Activated CD4-positive, alpha-beta T cell treated with anti-CD3 and anti-CD28 coated beads for 48 hours (primary cell): Measurements from ENCODE around the gene RER1.

Experiments used
- DNase-seq: peaks from one replicate; pipeline ENCODE4 v3.0.0-alpha.2; 2020

The RER1 gene

GRCh38 chr1:2408859-2409276 is 17.2 kb downstream of the RER1 start:
- DNase-seq = no peak

DNA sequence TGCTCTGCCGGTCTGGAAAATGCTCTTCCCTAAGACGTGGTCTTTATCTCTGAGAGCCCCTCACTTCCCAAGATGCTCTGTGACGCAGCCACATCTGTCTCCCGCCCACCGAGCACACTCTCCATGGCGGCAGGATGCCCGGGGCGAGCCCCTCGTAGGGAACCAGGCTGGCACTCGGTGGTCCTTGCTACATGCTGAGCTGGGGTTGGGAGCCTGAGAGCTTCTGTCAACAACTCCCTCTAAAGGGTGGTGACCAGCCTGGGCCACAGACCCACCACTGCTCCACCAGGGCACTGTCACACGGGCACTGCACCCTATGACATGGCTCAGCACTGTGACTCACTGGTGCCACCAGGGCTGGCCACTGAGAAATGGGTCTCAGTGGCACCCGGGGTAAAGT is 18.1 kb downstream of the RER1 start:
- no peak for DNase-seq

DNA sequence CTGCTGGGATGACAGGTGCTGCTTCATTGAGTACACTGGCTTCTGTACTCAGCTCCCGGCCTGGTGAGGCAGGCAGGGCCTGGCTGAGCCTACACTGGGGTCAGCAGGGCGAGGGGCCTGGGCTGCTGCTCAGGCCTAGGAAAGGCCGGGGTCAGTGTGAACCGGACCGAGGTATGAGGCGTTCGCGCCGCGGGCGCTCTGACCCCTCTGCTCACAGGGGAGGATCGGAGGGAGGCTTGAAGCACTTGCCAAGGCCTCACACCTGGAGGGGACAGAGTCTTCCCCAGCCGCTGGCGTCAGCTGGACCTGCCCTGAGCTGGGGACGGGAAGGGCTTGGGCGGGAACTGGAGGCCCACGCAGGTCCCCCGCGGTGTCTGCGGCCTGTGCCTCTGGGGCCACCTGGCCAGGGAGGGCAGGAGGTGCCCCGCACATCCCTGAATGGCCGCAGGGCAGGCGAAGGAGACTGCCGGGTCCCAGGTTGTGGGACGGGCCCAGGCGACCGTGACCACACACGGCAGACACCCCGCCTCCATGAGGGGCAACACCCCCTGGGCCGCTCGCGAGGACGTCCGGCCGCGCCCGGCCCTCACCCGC is 20.3 kb downstream of the RER1 start:
- no peak for DNase-seq

- peak; percentile 100 for DNase-seq
Observed at GRCh38 chr1:2412395-2412772, 20.7 kb downstream of the RER1 start, which contains the start of gene PEX10. Gene PEX10 (minus strand): TSS chr1:2412564. CDS start chr1:2412502, 62 bp downstream.

DNA sequence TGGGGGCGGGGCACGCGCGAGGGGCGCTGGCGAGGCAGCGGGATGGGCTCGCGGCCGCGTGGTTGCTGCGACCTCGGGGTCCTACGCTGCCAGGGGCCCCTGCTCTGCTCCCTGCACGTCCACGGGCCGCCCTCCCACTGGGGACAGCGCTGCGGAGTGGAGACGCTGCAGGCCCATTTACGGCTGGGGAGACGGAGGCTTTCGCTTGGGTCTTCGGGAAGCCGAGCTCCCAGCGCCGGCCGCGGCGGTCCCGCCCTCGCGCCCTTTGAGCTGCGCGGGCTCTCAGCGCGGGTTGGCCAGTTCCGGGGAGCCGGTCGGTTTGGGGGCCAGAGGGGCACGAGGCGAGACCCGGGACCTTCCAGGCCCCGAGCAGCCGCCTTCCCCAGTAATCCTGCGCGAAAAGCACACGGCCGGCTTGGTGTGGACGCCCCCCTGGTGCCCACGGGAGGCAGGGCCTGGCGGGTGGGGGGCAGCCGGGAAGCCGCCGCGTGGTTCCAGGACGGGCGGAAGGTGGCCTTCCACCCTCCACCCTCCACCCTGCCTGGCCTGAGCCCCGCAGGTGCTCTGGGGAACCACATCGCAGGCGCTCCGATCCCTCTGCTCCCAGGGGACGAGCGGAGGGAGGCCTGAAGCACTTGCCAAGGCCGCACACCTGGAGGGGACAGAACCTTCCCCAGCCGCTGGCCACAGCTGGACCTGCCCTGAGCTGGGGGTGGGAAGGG is 21.3 kb downstream of the RER1 start:
- DNase-seq = no peak

DNA sequence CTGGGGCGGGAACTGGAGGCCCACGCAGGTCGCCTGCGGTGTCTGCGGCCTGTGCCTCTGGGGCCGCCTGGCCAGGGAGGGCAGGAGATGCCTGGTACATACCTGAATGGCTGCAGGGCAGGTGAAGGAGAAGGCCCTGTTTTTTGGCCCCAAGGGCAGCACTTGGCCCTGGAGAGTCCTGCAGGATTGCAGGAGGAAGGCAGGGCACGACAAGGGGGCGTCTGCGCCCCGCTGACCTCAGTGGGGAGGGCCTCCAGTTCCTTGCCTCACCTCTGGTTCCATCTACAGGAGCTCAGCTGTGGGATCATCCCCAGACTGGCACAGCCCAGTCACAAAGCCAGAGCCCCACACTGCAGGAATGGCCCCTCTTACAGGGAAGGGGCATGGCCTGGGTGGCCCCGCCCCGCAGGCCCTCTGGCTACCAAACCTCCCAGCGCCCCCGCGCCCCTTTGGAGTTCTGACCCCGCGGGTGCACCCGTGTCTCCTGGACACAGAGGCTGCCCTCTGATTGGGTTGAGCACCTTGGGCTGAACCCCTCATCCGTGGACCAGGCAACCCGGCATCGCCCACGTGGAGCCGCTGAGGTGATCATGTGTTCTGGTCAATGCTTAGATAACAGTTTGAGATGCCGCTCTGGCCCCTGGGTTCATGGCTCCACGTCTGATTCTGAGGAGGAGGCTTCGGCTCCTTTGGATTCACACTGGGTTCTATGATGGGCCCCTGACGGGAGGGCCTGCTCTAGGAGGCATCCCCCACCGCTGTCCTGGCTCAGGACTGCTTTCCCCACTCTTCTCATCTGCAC is 22.1 kb downstream of the RER1 start:
- peak; percentile 35 for DNase-seq

DNA sequence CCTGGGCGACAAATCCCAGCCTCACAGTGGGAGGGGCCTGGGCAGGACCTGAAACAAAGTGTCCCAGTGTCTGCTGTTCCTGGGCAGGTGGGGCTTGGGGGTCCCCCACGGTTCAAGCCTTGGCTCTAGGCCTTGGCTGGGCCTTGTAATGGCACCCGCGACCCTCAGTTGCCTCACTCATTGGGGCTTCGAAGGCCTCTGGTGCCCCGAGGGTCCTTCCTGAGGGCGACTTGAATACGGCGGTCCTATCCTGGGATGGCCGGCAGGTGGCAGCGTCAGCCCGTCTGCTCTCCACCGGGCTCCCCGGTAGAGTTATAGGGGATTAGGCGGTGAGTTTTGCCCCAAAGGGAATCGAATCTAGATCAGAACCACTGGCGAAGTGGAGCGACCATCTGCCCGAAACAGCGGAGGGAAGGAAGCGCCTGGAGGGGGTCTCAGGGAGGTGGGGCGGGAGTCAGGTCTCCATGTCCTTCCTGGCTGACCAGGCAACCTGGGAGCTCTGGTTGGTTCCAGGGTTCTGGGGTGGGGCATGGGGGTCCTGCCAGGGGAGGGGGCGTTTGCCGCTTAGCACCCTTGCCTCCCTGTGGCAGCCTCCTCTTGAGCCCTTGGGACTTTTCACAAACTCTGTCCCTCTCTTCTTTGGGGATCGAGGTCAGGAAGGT is 22.8 kb downstream of the RER1 start:
- peak; percentile 88 for DNase-seq

DNA sequence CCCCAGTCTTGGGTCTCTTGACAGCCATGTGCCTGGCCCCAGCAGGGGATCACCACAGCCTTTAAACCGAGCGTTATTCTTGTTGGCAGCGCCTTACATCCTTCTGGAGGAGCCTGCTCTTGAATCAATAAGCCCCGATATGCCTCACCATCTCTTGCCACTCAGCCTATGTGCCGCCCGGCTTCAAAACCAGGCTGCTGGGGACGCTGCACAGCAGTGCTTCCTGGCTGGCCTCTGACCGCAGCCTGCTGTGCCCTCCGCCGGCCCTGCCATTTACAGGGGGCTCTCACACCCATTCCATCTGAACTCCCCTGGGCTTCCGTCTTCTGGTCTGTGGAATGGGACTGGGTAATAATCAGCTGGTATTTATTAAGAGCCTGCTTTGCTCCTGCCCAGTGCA is 23.7 kb downstream of the RER1 start:
- no peak for DNase-seq

DNA sequence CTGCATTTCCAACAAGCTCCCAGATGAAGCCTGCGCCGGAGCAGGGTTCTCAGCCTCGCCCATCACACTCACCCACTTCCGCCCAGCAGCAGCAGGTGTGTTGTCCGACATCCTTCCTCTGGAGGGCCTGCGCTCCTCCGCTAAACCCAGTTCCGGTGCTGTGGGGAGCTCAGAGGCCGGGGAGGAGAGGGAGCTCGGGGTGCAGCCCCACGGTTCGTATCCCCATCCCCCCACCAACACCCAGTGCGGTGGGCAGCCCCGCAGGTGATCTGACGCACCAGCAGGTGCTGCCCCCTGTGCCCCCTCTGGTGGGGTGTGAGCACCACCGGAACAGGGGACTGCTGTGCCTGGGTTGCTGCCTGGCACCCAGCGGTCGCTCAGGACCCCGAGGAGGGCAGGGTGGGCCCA is 24.2 kb downstream of the RER1 start:
- DNase-seq = peak; percentile 61

GRCh38 chr1:2416403-2416802 is 24.8 kb downstream of the RER1 start:
- peak; percentile 39 for DNase-seq

- DNase-seq = no peak
Observed at GRCh38 chr1:2417083-2417832, 25.6 kb downstream of the RER1 start.

- no peak for DNase-seq
Observed at GRCh38 chr1:2417833-2418225, 26.2 kb downstream of the RER1 start.

GRCh38 chr1:2418791-2419320 is 27.2 kb downstream of the RER1 start:
- no peak for DNase-seq

DNA sequence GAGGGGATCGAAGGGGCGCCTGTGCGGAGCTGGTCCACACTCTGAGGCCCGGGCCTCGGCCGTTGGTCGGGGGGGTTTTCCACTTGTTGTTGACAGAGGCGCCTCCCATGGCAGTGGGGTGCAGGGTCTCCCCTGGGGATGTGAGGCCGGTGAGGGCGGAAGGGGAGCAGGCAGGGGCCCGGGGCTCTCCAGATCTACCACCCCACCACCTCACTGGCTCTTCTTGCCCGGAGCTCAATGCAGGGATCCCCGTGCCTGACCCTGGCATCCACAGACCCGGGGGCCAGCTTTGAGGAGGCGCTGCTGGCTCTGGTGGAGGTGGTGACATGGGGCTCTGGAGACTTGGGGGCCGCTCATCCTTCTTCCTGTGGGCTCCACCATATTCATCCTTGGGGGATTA is 27.8 kb downstream of the RER1 start:
- no peak for DNase-seq

- DNase-seq = no peak
Observed at GRCh38 chr1:2422523-2422922, 30.9 kb downstream of the RER1 start.

- no peak for DNase-seq
Observed at GRCh38 chr1:2425892-2426291, 34.3 kb downstream of the RER1 start.

- no peak for DNase-seq
Observed at GRCh38 chr1:2426540-2426939, 34.9 kb downstream of the RER1 start.

DNA sequence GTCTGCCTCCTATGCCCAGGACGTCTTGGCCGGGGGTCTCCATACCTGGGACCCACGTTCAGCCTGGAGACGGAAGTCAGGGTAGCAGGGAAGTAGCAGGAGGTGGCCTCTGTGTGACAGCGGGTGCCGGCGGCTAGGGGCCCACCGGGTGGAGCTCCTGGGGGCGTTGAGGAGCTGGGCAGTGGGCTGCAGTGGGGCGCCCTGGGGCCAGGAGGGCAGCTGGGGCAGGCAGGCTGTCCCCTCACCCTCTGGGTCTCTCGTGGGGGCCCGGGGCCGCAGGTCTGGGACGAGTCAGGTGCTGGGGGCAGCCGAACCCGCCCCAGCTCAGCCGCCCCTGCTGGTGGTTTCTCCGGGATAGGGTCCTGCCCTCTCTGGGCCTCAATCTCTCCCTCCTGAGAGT is 35.4 kb downstream of the RER1 start:
- no peak for DNase-seq

DNA sequence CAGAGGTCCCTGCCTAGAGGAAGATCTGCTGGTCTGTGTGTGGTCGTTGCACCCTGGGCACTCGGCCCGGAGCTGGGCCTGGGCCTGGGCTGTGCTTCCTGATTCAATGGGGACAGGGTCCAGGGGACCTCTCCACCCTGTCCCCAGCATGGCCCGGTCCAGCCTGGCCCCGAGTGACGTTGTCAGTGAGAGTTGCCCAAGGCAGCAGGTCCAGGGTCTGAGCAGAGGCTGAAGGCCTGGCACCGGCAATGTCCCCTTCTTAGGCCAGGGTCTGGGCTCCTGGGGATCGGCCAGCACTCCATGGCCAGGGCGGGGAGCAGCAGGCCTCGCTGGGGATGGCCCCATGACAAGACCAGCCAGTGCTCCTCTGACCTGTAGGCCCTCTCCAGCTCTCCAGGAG is 36.3 kb downstream of the RER1 start:
- no peak for DNase-seq

DNA sequence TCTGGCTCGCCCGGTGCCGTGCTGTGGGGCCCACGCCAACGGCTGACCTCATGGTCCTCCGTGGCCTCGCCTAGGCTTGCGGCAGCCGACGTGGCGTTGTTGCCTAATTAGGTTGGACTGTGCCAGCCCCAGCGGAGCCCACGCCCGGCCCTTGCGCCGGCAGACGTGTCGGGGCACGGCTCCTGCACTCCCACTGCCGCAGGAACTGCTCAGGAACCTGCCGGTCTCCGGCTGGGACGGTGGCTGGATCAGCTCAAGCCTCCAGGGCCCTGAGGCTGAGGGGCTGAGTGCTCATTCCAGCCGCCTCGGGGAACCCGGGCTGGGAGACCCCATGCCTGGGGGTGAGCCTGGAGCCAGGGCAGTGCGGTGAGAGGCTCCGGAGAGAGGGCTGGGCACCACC is 36.8 kb downstream of the RER1 start:
- no peak for DNase-seq

DNA sequence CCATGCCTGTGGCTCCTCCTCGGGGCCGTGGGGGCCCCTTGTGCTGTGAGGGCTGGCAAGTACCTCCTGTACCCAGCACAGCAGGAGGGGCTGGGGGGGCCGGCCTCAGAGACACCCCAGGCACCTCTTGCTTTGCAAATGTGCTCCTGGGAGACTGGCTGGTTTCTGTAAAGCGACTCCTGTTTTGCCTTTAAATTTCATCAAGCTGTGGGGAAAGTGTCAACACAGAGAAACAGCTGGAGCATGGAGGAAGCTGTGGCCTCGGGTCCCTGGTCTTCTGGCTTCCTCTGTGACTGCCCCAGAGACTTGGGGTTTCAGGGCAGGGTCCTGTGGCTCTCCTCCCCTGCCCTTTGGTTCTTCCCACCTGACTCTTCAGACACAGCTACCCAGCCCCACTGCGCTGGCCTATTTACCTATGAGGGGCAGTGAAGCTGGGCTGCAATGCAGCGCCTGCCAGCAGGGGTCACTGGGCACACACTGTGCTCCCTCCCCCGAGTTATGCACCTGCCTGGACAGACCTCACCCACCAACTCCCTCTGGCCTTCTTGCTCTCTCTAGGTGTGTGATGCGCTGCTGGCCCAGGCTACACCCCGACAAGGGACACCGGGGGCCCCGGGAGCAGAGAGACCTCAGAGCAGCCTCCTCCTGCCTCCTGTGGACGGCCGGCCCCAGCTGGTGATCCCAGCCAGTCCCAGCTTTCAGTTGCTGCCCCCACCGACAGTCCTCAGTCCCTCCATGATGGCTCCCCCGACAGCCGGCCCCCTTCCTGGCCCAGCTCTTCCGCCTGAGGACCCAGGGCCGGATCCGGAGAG is 38.3 kb downstream of the RER1 start:
- DNase-seq = peak; percentile 57

DNA sequence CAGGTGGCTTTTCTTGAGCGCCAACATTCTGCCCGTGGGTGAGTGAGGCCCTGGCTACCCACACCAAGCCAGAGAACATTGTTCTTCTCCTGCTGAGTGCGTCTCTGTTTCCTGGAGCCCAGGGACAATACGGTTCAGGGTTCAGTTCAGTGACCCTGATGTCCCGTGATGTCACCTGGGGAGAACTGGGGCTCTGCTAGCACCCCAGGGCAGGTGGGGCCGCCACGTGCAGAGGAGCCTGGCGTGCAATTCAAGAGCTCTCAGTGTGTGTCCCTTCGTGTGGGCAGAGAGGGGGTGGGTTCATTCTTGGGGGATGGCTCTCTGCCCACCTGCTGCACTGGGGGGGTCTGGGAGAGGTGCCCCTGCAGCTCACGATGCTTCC is 38.9 kb downstream of the RER1 start:
- DNase-seq = no peak
